Stimulated activated CD4-positive, alpha-beta T cell treated with anti-CD3 and anti-CD28 coated beads, Interleukin-2, amount 100 ng/mL, for 4 hours (primary cell): ENCODE results near the gene CACNA1C.

Experiments
- DNase-seq: peaks from one replicate; pipeline ENCODE4 v3.0.0-alpha.2; 2020; ENCODE audit warnings: low read depth

Gene CACNA1C

GRCh38 chr12:2366711-2367110, 313.9 kb downstream of the CACNA1C start:
- no peak for DNase-seq

GRCh38 chr12:2372178-2372577, 319.4 kb downstream of the CACNA1C start:
- DNase-seq = no peak

- DNase-seq = no peak
These were observed 319.9 kb downstream of the CACNA1C start for GRCh38 chr12:2372735-2373134.

- DNase-seq = no peak
These were observed 320.5 kb downstream of the CACNA1C start for GRCh38 chr12:2373307-2373706.

- no peak for DNase-seq
These were observed 321.5 kb downstream of the CACNA1C start for GRCh38 chr12:2374092-2374906.

- DNase-seq = no peak
These were observed 323.1 kb downstream of the CACNA1C start for GRCh38 chr12:2375871-2376270.

- DNase-seq = no peak
These were observed 324.3 kb downstream of the CACNA1C start for GRCh38 chr12:2376908-2377657.

GRCh38 chr12:2378835-2379330, 326.1 kb downstream of the CACNA1C start:
- DNase-seq = no peak

GRCh38 chr12:2380946-2381345, 328.2 kb downstream of the CACNA1C start:
- no peak for DNase-seq

- no peak for DNase-seq
These were observed 329.8 kb downstream of the CACNA1C start for GRCh38 chr12:2382370-2383155.

- DNase-seq = no peak
These were observed 330.7 kb downstream of the CACNA1C start for GRCh38 chr12:2383325-2384028.

- no peak for DNase-seq
These were observed 331.2 kb downstream of the CACNA1C start for GRCh38 chr12:2384029-2384386.

GRCh38 chr12:2384533-2385351, 332.0 kb downstream of the CACNA1C start:
- no peak for DNase-seq

- no peak for DNase-seq
These were observed 332.7 kb downstream of the CACNA1C start for GRCh38 chr12:2385529-2385928.

- DNase-seq = no peak
These were observed 333.8 kb downstream of the CACNA1C start for GRCh38 chr12:2386566-2386965.

- DNase-seq = no peak
These were observed 334.5 kb downstream of the CACNA1C start for GRCh38 chr12:2387103-2387834.

- no peak for DNase-seq
These were observed 336.4 kb downstream of the CACNA1C start for GRCh38 chr12:2389079-2389790.

- DNase-seq = no peak
These were observed 337.3 kb downstream of the CACNA1C start for GRCh38 chr12:2390133-2390532.

GRCh38 chr12:2390850-2391390, 338.1 kb downstream of the CACNA1C start:
- no peak for DNase-seq
